Vagina (tissue), 2 donors: Measurements from ENCODE around the gene DBX2. TPM values are rescaled to one million over a fixed set of nuclear protein-coding genes. Genes with fewer than 3 reads are reported as not detected.

Experiments
- DNase-seq, 2 donors: peaks; one replicate each; pipeline ENCODE4 v3.0.0-alpha.2; 2017; ENCODE audit errors: extremely low spot score in 2 of 2
- H3K27ac ChIP-seq: fragments of 200-600 bp; sonication (generic); one replicate; pipeline ENCODE4 v1.5.1; 2019
- H3K27me3 ChIP-seq: fragments of 200-600 bp; sonication (generic); one replicate; pipeline ENCODE4 v1.5.1; 2019
- H3K36me3 ChIP-seq, 2 donors: fragments of 200-600 bp; sonication (generic); one replicate each; pipeline ENCODE4 v1.5.1; 2017 to 2019
- H3K4me1 ChIP-seq: fragments of 200-600 bp; sonication (generic); one replicate; pipeline ENCODE4 v1.5.1; 2019
- H3K4me3 ChIP-seq, 2 donors: fragments of 200-600 bp; sonication (generic); 1 replicate in 1 of 2; 2 replicates in 1 of 2; pipeline ENCODE4 v1.5.1; 2016 to 2019
- H3K9me3 ChIP-seq: fragments of 200-600 bp; sonication (generic); one replicate; pipeline ENCODE4 v1.5.1; 2019
- CTCF ChIP-seq, 3 experiments: fragments of 450-650 bp in 2 of 3; fragments of 200-600 bp in 1 of 3; sonication (generic) in 1 of 3; IDR thresholded peaks; one replicate each; pipeline ENCODE4 v1.5.1; 2017 to 2019; ENCODE audit warnings: antibody characterized with exemption in 3 of 3, mild to moderate bottlenecking in 2 of 3, moderate library complexity in 2 of 3
- POLR2A ChIP-seq, 2 donors: fragments of 450-650 bp; IDR thresholded peaks; one replicate each; pipeline ENCODE4 v1.6.1; 2017; ENCODE audit warnings: antibody characterized with exemption in 2 of 2, mild to moderate bottlenecking in 2 of 2, moderate library complexity in 2 of 2
- POLR2AphosphoS5 ChIP-seq, 2 donors: sonication (generic); formaldehyde crosslinking; IDR thresholded peaks; one replicate each; pipeline ENCODE4 v1.9.0; 2017; ENCODE audit warnings: antibody characterized with exemption in 2 of 2, mild to moderate bottlenecking in 2 of 2, low read depth in 1 of 2; ENCODE audit not compliant: insufficient read depth in 1 of 2
- intact Hi-C: fragments of 100-400 bp; cut with DNase I; formaldehyde crosslinking; loops from one replicate; pipeline ENCODE4 v1.15.1; 2023
- total RNA-seq: library from RNA; depleted of rRNA; stranded (reverse); fragments of >200 nt; gene quantifications from one replicate; pipeline ENCODE4 v1.2.3, GENCODE V29; 2016

Gene DBX2
- total RNA-seq, 1 donor from 2014 or later = not detected

GRCh38 chr12:44972746-44973421 is 78.0 kb downstream of the DBX2 start:
- TF ChIP-seq CTCF (IDR thresholded peaks at IDR 0.05) (no peak), POLR2A (IDR thresholded peaks at IDR 0.05) (no peak), POLR2AphosphoS5 (IDR thresholded peaks at IDR 0.05; ENCODE audit: insufficient read depth in 1 of 2, low read depth in 1 of 2) (no peak)
- intact Hi-C loops = no loop called here
- Histone ChIP-seq H3K4me1 (no peaks in the 10 kb centered on the region), H3K27ac (no peak overlapping the region), H3K9me3 (no peaks in the 10 kb centered on the region), H3K27me3 (no peaks in the 10 kb centered on the region), H3K4me3 (no peak overlapping the region), H3K36me3 (no peaks in the 10 kb centered on the region)
- no peak for DNase-seq

- Histone ChIP-seq H3K27ac (no peak overlapping the region), H3K9me3 (no peaks in the 10 kb centered on the region), H3K36me3 (no peaks in the 10 kb centered on the region), H3K4me3 (no peak overlapping the region), H3K4me1 (no peaks in the 10 kb centered on the region), H3K27me3 (no peaks in the 10 kb centered on the region)
- DNase-seq = no peak
- TF ChIP-seq CTCF (IDR thresholded peaks at IDR 0.05) (no peak), POLR2AphosphoS5 (IDR thresholded peaks at IDR 0.05; ENCODE audit: insufficient read depth in 1 of 2, low read depth in 1 of 2) (no peak), POLR2A (IDR thresholded peaks at IDR 0.05) (no peak)
- intact Hi-C loops = no loop called here
Observed at GRCh38 chr12:44968965-44969364, 81.9 kb downstream of the DBX2 start.

Other genes starting within 250 kb of the DBX2 start
- 16.9 TPM for gene NELL2, start 174.8 kb downstream of the DBX2 start, total RNA-seq
- 48.4 TPM for gene ANO6, start 165.0 kb upstream of the DBX2 start, total RNA-seq